Pons (tissue), 1 donor: Measurements from ENCODE around the gene PDK1.
A peak's percentile ranks its signal among the peaks of the same experiment; 100 is the strongest.
"Not testable (repeated sequence)": the region's sequence is repeated elsewhere in the genome, so short reads cannot be mapped to it uniquely, and the experiment has no call there.

Experiments used
- DNase-seq: peaks from one replicate; pipeline ENCODE4 v3.0.0-alpha.2; 2016; ENCODE audit warnings: low spot score

PDK1 gene

DNA sequence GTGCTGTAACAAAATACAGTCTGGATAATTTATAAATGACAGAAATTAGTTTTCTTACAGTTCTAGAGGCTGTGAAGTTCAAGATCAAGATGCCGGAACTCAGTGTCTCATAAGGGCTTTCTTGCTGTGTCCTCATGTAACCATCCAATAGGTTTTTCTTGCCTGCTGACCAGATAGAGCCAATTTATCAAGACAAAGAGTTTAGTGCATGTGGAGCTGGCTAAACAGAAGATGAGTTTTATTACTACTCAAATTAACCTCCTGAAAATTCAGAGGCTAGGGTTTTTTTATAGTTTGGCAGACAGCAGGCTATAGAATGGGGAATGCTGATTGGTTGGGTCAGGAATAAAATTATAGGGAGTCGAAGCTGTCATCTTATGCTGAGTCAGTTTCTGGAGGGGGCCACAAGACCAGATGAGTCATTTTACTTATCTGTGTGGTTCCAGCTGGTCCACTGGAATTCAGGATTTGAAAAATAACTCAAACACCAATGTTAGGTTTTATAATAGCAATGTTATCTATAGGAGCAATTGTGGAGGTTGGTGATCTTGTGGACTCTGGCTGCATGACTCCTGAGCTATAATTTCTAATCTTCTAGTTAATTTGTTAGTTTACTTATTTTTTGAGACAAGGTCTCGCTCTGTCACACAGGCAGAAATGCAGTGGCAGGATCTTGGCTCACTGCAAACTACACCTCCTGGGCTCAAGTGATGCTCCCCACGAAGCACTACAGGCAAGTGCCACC, 3.2 kb upstream of the PDK1 start:
- no peak for DNase-seq

DNA sequence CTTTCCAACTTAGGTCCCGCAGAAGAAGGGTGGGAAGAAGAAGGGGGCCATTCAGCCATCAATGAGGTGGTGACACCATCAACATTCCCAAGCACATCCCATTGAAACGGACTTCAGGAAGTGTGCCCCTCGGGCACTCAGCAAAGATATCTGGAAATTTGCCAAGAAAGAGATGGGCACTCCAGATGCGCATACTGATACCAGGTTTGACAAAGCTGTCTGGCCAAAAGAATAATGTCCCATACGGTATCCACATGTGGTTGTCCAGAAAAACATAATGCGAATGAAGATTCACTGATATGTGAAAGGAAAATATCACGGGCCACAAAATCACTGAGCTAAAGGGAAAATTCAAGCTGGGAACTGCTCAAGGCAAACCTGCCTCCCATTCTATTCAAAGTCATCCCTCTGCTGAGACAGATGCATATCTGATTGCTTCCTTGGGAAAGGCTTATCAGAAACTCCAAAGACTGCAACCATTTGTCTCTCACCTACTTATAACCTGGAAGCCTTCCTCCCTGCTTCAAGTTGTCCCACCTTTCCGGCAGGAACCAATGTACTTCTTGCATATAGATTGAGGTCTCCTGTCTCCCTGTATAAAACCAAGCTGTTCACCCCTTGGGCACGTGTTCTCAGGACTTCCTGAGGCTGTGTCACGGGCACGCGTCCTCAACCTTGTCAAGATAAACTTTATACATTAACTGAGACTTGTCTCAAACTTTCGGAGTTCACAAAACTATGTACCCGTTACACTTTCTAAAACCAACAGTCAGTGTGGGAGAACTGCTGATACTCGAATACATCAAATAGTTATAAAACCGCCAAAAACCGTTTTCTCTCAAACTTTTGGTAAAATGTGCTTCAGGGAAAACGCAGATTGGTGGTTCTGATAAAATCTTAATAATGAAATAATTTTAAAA, 1.3 kb upstream of the PDK1 start:
- DNase-seq, result peak; percentile 20

DNA sequence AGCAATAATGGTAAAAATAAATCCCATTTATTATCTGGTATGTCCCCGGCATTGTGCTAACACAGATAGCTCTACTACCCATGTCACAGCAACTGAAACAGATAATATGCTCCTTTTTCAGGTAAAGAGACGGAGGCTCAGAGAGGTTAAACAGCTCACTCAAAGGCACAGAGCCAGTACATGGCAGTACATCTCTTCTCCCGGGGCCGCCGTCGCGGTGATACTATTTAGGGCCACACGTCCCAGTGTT, 693 bp upstream of the PDK1 start:
- DNase-seq, result no peak

DNA sequence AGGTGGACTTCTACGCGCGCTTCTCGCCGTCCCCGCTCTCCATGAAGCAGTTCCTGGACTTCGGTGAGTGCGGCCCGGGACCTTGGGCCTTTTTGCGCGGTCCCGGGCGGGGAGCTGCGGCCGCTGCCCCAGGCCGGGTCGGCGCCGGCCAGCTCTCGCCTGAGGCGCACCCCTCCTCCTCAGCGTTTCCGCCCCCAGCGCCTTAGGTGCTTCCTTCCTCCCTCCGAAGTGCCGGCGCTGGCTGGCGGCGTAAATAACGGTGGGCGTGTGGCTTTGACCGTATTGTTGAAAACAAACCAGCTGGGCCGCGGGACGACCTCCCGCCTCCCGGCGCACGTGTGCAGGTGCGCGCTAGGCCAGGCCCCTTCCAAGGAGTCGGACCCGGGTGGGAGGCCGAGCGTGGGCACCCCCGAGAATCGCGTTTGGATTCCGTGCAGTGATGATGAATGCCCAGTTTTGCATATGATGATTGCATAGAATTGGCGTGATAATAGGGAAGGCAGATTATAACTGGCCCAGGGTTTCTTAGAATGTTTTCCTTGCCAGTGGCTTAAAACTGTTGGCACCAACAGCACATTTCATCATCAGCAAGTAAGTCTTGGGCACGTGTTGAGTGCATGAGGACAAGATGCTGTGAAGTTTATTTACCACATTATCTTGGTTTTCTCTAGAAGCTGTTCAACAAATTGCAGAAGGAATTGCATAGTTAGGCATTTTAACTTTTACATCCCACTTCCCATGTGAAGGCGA, 569 bp downstream of the PDK1 start:
- peak; percentile 30 for DNase-seq

DNA sequence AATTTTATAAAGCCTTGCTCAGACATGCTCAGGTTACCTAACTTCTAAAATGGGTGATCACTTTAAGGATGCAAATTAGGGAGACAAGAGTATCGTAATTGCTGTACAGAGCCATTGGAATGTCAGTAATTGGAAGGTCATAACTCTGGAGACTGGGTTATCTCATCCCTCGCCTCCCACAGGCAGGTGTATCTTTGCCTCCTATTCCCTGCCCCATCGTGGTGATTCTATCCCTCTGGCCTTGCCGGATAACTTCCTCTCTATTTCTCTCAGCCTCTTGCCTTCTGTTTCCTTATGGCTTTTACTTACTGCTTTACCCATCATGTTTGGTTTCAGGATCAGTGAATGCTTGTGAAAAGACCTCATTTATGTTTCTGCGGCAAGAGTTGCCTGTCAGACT, 2.5 kb downstream of the PDK1 start:
- DNase-seq, result no peak

DNA sequence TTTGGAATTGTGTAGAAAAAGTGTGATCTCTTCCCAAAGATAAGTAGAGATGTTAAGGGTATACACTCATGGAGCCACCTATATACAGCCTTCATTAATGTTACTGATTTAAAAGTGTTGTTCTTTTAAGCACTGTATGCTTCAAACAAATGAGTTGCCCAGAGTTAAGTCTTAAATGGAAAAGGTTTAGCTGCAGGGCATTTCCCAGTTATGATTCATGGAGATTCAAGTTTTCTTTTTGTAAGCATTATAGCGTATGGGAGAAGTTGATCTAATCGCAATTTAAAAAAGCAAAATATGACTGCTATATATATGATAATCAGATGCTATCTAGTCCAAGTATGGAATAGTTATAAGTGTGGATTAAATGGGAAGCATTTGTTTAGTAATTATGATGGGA, 4.8 kb downstream of the PDK1 start:
- DNase-seq, result no peak

DNA sequence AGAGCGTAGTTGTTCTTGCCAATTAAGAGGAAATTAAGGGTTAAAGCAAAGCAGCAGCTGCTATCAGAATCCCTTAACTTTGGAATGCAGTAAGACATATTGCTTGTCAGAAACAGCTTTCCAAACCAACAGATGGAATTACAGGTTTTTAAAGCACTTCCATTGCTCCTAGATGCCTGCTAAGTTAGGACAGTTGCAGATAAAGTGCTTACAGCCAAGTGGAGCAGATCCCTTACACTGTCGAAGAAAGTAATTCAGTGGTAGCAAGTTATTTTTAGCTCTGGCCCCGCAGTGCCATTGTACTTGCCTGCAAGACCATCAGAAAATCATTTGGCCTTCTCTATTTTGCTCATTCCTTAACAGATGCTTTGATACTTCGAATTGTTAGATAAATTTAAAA, 5.4 kb downstream of the PDK1 start:
- peak; percentile 13 for DNase-seq

DNA sequence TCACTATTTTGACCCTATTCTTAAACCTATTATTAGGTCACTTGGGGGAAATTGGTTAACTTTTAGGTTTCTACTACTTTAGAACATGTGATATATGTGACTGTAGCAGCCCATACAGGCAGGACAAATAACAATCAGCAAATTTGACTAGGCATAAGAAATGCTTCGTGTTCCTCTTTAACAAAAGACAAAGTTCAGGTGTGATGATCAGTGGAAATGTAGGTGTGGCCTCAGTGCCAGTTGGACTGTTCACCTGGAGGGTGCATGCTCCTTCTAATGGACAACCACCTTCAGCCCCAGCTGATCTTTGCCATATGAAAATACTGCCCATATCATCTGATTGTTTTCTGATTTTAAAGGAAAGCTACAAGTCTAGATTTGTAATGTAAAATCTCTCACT, 6.4 kb downstream of the PDK1 start:
- DNase-seq, result no peak

DNA sequence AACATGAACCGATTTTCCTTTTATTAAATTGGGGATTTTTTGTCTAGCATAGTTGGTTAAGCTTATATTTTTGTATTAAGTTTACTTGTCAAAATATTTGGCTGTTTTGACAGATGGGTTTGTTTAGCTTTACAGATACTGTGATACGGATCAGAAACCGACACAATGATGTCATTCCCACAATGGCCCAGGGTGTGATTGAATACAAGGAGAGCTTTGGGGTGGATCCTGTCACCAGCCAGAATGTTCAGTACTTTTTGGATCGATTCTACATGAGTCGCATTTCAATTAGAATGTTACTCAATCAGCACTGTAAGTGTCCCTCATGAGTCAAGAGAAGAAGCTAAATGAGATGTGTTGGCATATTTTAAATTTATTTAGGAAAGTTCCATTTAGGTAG, 8.5 kb downstream of the PDK1 start:
- no peak for DNase-seq

DNA sequence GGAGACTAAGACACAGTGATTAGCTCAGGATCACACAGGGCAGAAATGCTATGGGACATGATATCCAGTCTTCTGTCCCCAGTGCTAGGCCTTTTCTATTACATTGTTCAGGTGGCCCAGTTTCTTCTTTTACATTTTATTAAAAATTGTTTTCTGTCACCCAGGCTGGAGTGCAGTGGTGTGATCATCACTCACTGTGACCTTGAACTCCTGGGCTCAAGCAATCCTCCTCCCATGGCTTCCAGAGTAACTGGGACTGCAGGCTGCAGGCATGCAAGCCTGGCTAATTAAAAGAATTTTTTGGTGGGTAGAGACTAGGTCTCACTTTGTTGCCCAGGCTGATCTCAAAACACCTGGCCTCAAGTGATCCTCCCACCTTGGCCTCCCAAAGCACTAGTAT, 15.4 kb downstream of the PDK1 start:
- no peak for DNase-seq

DNA sequence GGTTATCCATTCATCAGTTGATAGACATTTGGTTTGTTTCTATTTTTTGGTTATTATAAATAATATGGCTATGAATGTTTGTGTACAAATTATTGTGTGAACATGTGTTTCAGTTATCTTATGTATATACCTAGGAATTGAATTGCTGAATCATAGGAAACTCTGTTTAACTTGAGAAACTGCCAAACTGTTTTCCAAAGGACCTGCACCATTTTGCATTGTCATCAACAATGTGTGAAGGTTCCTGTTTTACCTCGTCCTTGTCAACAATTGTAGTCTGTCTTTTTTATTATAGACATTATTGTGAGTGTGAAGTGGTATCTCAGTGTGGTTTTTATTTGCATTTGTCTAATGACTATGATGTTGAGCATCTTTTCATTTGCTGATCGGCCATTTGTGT, 17.1 kb downstream of the PDK1 start:
- no peak for DNase-seq

DNA sequence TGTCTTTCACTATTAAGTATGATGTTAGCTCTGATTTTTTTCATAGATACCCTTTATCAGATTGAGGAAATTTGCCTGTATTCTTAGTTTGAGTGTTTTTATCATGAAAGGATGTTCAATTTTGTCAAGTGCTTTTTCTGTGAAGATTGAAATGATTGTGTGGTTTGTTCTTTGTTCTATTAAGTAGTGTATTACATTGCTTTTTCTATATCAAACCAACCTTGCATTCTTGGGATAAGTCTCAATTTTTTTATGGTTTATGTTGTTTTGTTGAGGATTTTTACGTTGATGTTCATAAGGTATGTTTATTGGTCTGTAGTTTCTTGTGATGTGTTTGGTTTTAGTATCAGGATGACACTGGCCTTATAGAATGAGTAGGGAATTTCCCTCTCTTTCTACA, 19.1 kb downstream of the PDK1 start:
- DNase-seq, result no peak

DNA sequence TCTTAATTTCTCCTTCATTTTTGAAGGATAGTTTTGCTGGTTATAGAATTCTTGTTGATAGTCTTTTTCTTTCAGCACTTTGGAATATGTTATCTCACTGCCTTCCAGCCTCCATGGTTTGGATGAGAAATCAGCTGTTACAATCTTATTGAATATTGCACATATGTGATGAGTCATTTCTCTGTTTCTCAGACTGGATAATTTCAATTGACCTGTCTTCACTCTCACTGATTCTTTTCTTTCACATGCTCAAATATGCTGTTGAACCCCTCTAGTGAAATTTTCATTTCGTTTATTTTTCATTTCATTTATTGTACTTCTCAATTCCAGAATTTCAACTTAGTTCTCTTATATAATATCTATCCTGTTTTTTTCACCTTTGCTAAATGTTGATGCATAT, 22.2 kb downstream of the PDK1 start:
- no peak for DNase-seq

DNA sequence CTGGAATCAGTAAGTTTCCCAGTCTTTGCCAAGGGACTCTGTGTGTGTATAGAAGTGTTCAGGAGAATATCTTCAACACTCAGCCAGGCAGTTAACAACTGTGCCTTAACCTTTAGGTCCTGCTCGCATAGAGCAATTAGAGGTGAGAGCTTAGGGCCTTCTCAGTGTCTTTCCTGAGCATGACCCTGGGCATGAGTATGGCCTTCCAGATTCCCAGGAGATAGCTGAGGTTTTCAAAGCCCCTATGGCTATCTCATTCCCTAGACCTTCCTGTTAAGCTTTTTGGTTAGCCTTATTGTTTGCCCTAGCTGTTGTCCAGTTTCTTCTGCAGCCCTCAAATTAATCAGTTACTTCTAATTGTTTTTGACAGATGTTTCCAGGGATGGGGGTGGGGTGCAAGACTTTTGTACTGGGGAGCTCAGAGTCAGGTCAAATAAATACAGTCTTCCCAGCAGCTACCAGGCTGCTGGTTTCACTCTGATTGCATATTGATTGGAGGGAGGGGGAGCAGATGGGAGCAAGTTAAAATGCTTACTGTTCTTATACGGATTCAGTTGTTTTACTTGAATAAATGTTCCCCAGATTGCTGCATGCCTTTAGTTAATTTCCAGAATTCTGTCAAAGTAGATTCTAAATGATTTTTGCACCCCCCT, 23.1 kb downstream of the PDK1 start:
- no peak for DNase-seq

DNA sequence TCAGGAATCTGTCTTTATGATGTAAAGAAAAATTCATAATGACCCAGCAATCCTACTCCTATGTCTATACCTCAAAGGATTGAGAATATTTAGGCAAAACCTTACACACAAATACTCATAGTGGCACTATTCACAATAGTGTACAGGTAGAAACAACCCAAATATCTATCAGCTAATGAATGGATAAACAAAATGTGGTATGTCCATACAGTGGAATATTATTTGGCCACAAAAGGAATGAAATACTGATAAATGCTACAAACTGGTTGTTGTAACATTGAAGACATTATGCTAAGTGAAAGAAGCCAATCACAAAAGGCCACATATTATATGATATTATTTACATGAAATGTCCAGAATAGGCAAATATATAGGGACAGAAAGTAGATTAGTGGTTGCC, 24.7 kb downstream of the PDK1 start:
- DNase-seq, result no peak

DNA sequence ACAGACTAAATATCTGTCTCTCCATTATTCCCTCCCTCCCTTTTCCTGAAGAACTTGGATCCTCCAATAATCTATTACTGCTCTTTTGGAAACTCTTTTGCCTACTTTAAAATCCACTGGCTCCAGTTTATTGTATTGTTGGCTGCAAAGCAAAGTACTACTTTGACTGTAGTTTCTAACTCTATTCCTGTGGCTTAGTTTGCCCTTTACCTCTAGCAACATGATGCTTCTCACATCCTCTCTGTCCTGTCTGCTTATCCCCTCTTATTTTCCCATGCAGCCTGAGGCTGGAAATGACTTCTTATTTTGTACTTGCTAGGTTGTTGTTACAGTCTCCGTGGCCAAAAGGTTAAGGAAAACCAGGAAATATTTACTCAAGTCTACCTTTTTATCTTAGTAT, 26.8 kb downstream of the PDK1 start:
- DNase-seq, result no peak

DNA sequence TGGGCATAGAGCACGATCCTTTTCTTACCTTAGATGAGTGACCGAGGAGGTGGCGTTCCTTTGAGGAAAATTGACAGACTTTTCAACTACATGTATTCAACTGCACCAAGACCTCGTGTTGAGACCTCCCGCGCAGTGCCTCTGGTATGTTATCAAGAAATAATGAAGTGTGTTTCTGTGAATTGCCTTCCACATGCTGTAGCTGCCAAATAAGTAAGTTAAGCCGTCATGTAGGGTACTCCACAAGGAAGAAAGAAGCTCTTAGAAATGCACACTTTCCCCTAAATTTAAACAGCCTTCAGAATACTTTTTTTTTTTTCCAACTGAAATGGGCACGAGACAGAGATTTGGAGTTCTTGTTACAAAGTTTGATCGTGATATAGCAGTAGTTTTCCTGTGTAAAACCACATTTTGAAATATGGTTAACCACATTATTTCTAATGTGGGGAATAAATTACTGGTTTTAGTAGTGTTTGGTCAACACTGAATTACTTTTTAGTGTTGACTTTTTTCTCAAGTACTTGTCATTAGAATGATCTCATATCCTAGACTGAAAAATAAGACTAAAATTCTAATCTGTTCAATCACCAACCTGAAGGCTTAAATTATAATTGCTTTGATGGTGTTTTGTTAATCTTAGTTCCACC, 30.5 kb downstream of the PDK1 start:
- DNase-seq, result no peak

DNA sequence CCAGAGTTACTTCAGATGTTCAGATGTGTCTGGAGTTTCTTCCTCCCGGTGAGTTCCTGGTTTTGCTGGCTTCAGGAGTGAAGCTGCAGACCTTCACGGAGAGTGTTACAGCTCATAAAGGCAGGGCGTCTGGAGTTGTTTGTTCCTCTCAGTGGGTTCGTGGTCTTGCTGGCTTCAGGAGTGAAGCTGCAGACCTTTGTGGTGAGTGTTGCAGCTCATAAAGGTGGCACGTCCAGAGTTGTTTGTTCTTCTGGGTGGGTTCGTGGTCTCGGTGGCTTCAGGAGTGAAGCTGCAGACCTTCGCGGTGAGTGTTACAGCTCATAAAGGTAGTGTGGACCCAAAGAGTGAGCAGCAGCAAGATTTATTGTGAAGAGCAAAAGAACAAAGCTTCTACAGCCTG, 31.3 kb downstream of the PDK1 start:
- DNase-seq, result not testable (repeated sequence)

DNA sequence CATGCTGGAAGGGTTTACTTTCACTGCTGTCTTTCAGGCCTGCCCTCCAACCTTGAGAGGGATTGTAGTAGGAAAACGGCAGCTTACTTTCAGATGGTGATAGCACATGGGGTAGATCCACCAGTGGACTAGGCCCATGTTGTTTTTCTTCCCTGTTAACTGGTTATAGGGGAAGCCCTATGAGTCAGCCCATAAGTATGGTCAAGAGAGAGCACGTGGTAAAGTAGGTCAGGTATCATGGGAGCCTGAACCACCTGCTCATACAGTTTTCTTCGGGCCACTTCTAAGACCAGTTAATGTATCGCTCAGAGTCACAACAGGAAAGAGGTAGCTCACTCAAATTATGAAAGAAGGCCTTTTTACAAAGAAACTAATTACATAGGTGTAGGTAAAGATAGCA, 33.0 kb downstream of the PDK1 start:
- no peak for DNase-seq

DNA sequence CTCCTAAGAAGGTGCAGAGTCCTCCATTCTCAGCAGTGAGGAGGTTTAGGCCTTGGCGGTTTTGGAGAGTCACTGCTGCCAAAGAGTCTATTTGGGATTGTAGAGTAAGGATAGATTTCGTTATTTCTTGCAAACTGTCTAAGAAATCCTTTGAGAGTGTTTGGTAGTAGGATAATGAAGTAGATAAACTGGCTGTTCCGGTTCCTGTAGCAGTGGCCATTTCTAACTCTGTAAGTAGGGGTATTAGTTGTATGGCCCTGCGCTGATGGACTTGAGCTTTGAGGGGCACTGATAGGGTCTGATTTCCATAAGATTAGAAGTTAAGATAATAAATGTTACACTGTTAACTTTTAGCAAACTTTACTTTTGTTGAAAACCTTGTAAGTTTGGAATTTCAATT, 35.5 kb downstream of the PDK1 start:
- DNase-seq, result not testable (repeated sequence)

DNA sequence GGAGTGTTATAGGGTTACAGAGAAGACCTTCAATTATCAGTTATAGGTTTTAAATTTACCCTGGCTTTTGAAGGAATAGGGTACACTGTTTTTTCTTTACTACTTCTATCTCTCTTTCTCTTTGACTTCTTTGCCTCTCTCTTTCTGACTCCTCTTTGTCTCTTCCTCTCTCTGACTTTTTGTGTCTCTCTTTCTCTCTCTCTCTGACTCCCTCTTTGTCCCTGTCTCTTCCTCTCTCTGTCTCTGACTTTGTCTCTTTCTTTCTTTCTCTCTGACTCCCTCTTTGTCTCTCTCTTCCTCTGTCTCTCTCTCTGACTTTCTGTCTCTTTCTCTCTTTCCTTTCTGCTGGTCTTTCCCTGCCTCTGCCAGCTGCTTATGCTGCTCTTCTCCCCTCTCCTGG, 36.3 kb downstream of the PDK1 start:
- not testable (repeated sequence) for DNase-seq

DNA sequence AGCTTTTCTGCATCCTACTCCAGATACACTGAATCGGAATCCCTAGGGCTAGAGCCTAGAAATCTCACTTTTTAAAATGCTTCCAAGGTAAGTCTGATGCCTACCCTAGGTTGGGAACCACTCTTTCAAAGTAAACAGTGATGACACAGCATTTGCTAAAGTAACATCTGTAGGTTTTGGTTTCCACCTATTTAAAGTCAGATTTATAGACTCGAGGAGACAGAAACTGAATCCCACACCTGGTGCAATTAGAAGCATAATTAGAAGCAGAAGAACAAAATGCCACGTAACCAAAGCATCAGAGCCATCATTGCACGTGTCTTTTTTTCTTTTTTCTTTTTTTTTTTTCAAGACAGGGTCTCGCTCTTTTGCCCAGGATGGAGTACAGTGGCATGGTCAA, 40.9 kb downstream of the PDK1 start:
- no peak for DNase-seq
